GM21526 (cell line): ENCODE measurements around the gene AARS1.
"Not testable (repeated sequence)": the region's sequence is repeated elsewhere in the genome, so short reads cannot be mapped to it uniquely, and the experiment has no call there.

ENCODE experiments used
- ATAC-seq: cut with Tn5 transposase; IDR thresholded peaks from one replicate; pipeline ENCODE4 v1.9.1; 2021; ENCODE audit warnings: moderate library complexity; ENCODE audit not compliant: unreplicated experiment, low FRiP score

The AARS1 gene

DNA sequence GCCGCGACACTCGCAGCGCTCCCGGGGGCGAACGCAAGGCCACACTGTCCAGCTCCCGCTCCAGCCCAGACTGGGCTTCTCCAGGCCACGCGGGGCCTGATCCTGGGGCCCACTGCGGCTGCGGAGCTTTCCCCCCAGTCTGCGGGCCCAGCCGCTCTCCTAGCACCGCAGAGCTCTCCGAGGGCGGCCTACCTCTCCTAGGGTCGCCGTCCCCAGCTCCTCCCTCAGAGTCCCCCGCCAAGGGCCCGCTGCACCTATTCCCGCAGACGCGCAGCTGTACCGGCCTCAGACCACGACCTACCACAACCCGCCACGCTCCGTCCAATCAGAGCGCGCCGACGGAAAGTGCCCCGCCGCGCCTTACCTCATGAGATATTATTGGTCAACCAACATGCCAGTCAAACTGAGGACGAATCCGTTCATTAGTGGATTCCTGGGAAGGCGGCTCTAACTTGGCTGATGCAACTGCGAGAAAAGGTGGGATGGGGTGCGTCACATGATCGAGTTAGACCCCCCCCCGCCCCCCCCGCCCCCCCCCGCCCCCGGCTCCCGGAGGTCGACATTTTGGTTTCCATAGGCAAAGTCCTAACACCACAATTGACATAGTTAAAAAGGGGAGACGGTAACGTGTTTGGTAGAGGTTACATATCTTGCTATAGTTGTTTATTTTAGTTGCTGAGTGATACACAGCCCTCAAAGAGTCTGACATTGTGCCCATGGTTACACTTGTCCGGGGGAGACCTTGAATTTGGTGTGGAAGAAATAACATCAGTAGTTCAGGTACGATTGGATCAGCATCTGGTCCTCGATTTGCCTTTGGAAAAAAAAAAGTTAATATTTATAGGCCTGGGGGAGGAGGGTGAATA, at the start of gene AARS1:
AARS1 (minus strand) TSS at position 278 of the 866 bp plus-strand sequence. CDS start 6,743 bp downstream, outside the sequence.
- peak; percentile 93 for ATAC-seq

DNA sequence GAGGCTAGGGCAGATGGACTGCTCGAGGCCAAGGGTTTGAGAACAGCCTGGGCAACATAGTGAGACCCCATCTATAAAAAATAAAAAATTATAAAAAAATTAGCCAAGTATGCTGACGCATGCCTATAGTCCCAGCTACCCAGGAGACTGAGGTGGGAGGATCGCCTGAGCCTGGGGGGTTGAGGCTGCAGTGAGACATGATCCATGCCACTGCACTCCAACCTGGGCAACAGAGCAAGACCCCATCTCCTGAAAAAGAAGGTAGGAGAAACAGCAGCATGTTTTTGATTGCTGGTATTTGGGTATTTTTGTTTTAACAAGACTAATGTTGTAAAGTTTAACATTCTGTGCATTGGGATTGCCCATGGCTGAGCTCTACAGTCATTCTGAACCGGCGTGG, 48.5 kb upstream of the AARS1 start:
- ATAC-seq = no peak

DNA sequence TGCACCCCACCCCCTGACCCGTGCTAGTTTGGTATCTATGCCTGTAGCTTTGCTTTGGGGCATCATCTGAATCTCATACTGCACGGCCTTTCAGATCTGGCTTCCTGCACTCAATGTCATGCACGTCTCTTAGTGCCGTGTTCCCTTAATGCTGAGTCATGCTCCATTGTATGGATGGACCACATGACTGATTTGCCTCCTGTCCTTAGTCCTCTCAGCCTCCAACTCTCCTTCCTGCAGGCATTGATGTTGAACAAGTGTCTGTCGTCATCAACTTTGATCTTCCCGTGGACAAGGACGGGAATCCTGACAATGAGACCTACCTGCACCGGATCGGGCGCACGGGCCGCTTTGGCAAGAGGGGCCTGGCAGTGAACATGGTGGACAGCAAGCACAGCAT, 43.4 kb upstream of the AARS1 start:
- ATAC-seq = not testable (repeated sequence)

DNA sequence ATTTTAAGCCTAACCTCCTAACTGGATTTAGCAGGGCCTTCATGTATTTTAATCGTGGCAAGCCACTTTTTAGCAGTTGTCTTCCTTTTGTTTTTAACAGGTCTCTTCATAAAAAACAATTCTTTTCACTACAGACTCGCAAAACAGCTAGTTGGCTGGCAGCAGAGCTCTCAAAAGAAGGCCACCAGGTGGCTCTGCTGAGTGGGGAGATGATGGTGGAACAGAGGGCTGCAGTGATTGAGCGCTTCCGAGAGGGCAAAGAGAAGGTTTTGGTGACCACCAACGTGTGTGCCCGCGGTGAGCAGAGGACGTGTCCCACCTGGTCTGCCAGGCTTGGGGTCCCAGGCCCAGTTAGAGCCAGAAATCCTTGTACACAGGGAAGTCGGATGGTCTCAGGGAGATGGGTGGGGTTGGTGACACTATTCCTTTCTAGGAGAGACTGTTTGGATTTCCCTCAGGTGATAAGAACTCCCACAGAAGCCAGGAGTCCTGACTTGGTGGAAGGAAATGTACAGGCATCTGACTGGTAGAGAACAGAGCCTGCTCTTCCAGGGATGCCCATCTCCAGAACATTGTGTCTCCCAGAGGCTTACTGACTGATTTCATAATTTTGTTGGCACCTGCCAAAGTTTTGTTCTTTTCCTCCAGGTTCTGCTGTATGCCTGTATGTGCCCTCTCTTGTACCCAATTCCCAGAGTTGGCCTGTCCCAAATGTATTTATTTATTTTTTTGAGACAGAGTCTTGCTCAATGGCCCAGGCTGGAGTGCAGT, 42.5 kb upstream of the AARS1 start:
- no peak for ATAC-seq

DNA sequence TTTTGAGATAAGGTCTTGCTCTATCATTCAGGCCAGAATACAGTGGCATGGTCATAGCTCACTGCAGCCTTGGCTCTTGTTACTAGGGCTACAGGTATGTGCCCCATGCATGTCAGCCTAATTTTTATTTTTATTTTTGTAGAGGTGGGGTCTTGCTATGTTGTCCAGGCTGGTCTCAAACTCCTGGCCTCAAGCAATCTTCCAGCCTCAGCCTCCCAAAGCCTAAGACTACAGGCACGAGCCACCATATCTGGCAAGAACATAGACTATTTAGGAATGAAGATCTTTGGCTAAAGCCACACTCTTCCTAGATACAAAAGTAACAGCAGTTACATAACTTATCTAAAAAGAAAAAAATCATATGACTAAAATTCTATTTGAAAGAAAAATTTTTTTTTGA, 41.8 kb upstream of the AARS1 start:
- no peak for ATAC-seq

DNA sequence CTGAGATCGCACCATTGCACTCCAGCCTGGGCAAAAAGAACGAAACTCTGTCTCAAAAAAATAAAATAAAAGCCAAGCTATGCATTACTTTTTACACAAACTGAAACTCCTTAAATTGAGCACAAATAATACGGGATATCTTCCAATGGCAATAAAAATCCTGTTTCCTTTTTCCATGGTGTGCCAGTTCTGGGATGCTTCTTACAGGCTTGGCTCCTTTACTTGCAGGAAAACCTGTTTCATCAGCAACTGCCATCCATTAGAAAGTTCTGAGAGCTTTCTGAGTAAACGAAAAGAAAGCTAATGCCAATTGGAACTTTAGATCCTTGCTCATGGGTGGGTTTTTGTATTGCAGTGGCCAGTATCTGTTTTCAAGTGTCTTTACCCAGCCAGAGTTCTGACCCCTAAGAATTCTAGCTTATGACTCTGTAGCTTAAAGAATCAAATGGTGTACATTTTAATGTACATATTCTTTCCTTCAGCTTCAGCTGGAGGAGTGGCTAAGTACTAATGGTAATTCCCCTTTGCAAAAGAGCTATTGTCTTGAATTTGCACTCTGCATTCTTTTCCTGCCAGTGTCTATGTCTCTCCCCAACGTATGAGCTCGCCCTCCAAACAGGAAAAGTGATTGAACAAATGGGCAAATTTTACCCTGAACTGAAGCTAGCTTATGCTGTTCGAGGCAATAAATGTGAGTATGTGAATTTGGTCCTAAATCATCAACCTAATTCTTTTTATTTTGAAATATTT, 35.9 kb upstream of the AARS1 start:
- ATAC-seq = no peak

DNA sequence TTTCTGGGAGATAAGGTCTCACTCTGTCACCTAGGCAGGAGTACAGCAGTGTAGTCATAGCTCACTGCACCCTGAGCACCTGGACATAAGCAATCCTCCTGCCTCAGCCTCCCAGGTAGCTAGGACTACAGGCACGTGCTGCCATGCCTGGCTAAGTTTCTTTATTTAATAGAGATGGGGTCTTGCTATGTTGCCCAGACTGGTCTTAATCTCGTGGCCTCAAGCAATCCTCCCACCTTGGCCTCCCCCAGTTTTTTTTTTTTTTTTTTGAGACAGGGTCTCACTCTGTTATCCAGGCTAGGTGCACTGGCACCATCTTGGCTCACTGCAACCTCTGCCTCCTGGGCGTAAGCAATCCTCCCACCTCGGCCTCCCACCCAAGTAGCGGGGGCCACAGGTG, 30.8 kb upstream of the AARS1 start:
- no peak for ATAC-seq

DNA sequence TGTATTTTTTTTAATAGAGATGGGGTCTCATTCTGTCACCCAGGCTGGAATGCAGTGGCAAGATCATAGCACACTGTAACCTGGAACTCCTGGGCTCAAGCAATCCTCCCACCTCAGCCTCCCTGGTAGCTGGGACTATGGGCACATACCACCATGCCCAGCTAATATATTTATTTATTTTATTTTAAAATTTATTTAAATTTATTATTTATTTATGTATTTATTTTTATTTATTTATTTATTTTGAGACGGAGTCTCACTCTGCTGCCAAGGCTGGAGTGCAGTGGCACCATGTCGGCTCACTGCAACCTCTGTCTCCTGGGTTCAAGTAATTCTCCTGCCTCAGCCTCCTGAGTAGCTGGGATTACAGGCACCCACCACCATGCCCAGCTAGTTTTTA, 18.4 kb upstream of the AARS1 start:
- ATAC-seq = not testable (repeated sequence)

DNA sequence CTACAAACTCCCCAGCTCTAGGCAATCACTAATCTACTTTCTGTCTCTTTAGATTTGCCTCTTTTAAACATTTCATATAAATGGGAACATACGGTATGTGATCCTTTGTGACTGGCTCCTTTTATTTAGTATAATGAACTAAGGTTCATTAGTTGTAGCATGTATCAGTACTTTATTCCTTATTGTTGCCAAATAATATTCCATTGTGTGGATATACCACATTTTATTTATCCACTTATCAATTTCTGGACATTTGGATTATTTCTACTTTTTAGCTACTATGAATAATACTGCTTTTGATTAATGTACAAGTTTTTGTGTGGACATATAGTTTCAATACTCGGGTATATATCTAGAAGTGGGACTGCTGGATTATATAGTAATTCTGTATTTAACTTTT, 17.6 kb upstream of the AARS1 start:
- ATAC-seq = no peak

DNA sequence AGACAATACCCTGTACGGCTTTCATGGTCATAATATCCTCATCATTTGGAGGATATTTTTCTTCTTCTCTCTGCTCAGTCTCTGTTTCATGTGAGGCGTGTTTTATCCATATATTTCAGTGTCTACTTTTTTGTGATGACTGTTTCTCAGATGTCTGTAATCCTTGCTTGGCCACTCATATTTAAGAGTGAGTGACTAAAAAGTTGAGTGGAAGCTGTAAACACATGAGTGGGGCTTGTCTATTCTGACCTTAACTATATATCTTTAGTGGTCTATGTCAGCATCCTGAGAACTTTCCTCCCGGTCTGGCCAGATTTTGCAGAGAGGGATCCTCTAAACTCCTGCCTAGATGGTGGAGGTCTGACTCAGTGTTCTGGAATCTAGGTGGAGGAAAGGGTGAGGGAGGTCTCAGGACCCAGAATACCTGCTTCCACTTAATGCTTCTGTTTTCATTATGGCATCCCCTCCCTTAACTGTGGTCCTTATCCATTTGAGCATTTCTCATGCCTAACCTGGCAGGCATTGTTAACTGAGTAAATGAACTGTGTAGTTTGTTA, 15.7 kb upstream of the AARS1 start:
- ATAC-seq = no peak

DNA sequence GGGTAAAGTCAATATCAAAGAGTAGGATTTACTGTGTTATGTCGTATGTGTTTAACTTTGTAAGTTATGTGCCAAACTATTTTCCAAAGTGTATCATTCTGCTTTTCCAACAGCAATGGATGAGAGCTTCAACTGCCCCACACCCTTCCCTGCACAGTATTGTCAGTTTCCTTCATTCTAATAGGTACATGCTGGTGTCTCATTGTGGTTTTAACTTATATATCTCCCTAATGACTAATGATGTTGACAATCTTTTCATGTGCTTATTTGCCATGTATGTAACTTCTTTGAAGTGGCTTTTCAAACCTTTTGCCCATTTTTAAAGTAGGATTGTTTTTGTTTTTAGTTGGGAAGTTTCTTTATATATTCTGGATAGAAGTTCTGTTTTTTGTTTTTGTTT, 13.4 kb upstream of the AARS1 start:
- ATAC-seq = no peak

DNA sequence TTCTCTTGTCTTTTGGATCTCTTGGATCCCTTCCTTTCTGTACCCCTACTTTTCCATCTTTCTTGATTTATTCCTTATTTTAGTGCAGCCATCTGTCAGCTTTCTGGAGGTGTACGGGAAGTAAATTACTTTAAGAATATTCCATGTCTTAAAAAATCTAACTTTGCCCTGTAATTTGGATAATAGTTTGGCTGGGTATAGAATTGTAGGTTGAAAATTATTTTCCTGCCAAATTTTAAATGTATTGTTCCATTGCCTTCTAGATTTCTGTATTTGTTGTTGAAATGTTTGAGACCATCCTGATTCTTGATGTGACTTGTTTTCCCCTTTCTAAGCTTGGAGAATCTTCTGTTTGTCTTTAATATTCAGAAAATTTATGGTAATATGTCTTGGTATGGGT, 11.8 kb upstream of the AARS1 start:
- no peak for ATAC-seq

DNA sequence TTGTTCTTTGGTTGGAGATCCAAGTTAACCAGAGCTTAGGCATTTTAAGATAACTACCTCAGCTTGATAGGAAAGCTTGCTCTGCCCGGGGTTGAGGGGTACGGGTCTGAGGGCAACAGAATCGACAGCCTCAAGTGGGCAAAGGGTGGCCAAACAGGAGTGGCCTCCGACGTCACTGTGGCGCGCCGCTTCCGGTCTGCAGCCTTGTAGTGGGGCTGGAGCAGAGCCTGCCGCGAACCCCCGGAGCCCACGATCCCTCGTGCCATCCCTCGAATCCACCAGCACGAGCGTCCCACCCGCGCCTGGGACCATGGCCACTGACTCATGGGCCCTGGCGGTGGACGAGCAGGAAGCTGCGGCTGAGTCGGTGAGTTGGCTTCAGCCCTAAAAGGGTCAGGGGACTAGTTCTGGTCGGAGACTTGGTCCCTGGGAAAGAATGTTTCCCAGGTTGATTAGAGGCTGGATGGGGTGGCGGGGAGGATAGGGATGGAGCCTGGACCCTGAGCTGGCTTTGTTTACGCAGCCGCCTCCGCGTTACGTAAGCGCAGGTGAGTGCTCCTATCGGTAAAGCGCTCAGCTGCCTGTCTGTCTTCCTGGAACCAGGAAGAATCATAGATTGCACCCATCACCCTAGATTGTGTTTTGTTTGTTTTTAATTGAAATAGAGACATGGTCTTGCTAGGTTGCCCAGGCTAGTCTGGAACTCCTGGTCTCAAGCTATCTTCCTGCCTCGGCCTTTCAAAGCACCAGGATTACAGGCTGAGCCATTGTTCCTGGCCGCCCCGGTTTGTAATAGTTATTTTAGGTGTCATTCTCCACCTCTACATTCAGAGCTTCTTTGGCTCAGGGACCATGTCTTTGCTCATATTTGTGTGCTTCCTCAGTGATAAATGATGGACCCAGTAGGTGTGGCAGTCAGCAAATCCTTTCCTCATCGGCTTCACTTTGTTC, 10.0 kb upstream of the AARS1 start, which contains the start of gene DDX19B:
DDX19B (plus strand) TSS at position 199 of the 951 bp plus-strand sequence; CDS start at position 311, 112 bp downstream.
- peak; percentile 57 for ATAC-seq

DNA sequence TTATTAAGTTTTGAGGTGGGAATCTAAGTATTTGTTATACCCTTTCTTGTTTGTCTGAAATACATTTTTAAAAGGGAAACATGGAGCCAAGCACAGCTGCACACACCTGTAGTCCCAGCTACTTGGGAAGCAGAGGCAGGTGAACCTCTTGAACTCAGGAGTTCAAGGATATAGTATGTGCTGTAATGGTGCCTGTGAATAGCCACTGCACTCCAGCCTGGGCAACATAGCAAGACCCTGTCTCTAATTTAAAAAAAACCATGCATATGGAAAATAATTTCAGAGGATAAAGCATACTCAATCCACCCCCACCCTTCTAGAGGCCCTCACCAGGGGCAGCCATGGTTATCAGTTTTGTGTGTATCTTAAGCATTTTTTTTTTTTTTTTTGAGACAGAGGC, 6.3 kb upstream of the AARS1 start:
- ATAC-seq = no peak

DNA sequence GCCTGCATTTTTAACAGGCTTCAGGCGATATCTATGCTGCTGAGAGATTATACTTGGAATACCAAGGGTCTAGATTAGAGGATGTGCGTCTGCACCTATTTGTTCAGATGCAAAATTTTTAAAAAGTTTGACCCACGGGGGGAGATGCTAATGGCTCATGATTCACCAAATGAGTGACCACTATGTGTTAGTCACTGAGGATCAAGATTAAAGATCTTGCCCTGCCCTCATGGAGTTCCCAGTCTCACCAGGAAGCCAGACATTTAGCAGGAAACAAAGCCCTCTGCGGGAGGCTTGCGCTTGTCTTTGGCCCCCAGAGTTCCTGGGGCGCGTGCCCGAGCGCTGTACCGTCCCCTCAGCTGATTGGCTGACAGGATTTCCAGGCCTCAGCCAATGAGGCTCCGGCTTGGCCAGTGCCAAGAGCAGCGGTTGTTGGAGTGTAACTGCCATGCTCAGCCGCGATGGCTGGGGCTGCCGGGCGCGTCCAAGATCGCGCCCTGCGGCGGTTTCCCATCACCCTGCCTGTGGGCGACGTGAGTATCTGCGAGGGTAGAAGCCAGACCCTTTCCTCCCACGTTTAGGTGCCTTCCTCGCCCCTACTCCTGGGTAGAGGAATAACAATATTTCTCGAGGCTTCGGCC, 5.2 kb upstream of the AARS1 start:
- no peak for ATAC-seq

DNA sequence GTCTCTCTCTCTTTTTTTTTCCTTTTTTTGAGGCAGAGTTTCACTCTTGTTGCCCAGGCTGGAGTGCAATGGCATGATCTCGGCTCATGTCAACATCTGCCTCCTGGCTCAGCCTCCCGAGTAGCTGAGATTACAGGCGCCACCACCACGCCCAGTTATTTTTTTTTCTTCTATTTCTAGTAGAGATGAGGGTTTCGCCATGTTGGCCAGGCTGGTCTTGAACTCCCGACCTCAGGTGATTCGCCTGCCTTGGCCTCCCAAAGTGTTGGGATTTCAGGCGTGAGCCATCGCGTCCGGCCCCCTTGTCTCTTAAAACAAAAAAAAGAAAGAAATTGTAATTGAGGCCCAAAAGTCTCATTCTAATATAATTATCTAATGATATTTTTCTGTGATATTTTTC, 2.8 kb upstream of the AARS1 start:
- ATAC-seq = not testable (repeated sequence)

DNA sequence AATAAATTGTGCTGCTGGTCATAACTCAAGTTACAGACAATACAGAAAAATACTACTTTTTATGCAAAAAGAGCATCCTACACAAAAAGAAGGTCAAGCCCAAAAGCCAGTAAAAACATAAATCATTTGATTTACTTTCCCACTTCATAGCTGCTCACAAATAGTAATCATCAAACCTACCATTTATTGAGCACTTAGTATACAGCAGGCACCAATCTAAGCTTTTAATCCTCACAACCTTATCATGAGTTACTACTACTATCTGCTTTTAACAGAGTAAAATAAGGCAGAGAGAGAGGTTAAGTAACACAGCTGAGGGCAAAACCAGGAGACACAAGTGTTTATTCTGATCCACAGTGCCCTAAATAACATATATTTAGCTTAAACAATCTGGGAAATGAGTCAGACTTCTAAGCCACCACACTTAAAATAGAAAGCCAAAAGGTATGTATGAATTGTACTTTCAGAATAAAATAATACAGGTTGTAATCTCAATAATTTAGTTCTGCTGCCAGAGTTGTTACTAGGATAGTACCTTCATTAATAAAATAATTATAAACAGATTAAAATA, 1.7 kb upstream of the AARS1 start:
- ATAC-seq = no peak

DNA sequence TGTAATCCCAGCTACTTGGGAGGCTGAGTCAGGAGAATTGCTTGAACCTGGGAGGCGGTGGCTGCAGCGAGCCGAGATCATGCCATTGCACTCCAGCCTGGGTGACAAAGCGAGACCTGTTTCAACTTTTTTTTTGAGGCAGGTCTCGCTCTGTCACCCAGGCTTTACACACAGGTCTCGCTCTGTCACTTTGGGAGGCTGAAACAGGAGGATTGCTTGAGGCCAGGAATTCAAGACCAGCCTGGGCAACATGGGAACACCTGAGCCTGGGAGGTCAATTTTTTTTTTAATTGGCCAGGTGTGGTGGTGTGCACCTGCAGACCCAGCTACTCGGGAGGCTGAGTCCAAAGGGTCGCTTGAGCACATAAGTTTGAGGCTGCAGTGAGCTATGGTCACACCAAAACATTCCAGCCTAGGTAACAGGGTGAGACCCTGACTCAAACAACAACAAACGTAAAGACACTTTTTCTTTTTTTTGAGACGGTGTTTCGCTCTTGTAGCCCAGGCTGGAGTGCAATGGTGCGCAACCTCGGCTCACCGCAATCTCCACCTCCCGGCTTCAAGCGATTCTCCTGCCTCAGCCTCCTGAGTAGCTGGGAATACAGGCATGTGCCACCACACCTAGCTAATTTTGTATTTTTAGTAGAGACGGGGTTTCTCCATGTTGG, 1.9 kb downstream of the AARS1 start:
- ATAC-seq = not testable (repeated sequence)
